Measurements from ENCODE around the gene PPP1R11.

- TF ChIP-seq CTCF (IDR thresholded peaks at IDR 0.05) = no peak
- no peak for TF ChIP-seq POLR2A (IDR thresholded peaks at IDR 0.05)
These were observed 6.3 kb upstream of the PPP1R11 start for GRCh38 chr6:30060606-30061091.

Measured in right lobe of liver (tissue), 4 donors.